Measurements from ENCODE around the gene ZNF432.

Gene ZNF432

GRCh38 chr19:52007806-52008557 lies 40.7 kb downstream of the ZNF432 start, which contains the start of gene ZNF615:
ZNF615 (minus strand) TSS chr19:52008211; CDS start chr19:52003711, 4,500 bp downstream.
- peak; percentile 97 for DNase-seq

GRCh38 chr19:52007451-52007805 lies 41.2 kb downstream of the ZNF432 start:
- DNase-seq, result no peak

GRCh38 chr19:51994048-51994644 lies 54.5 kb downstream of the ZNF432 start:
- DNase-seq, result no peak

- DNase-seq, result no peak
These were observed 55.2 kb downstream of the ZNF432 start for GRCh38 chr19:51993422-51993821.

- peak; percentile 87 for DNase-seq
These were observed 62.0 kb downstream of the ZNF432 start, which contains the start of gene ZNF350 for GRCh38 chr19:51986309-51987291. ZNF350 (minus strand) TSS chr19:51986840; CDS start chr19:51974360, 12,480 bp downstream.

GRCh38 chr19:51983361-51983760 lies 65.3 kb downstream of the ZNF432 start:
- no peak for DNase-seq

Measured in retina (tissue), 1 donor.